OCI-LY7 (cell line): ENCODE measurements around the gene HSPA4. TPM values are rescaled to one million over a fixed set of nuclear protein-coding genes. Genes with fewer than 3 reads are reported as not detected.

Experiments used
- BruUV-seq: library from RNA; stranded (reverse); fragments of 400-500 nt; replicated peaks from 2 replicates; lab custom pipeline; 2021; lab: Mats Ljungman, UMichigan
- CTCF ChIA-PET: fragments of 300-600 bp; sonication (Branson Sonifier 250); formaldehyde crosslinking; loops from one replicate; lab custom pipeline; 2022; ENCODE audit warnings: antibody characterized with exemption; ENCODE audit not compliant: unreplicated experiment; lab: Charles Lee
- POLR2A ChIA-PET: fragments of 300-600 bp; sonication (Branson Sonifier 250); formaldehyde crosslinking; loops from one replicate; lab custom pipeline; 2022; ENCODE audit warnings: antibody characterized with exemption; lab: Charles Lee
- DNase-seq: peaks from one replicate; pipeline ENCODE4 v3.0.0-alpha.2; 2015; ENCODE audit warnings: low spot score
- H2AFZ ChIP-seq: fragments of 200-600 bp; sonication (generic), shearing (Covaris generic); 2 replicates; pipeline ENCODE4 v1.6.1; 2014; ENCODE audit warnings: mild to moderate bottlenecking, antibody characterized with exemption, low read length, moderate library complexity
- H3K27ac ChIP-seq: fragments of 200-600 bp; sonication (generic); 2 replicates; pipeline ENCODE4 v1.5.1; 2014; ENCODE audit warnings: mixed run types, low read depth, mild to moderate bottlenecking, moderate library complexity, low read length, inconsistent platforms; ENCODE audit not compliant: poor library complexity, severe bottlenecking
- H3K36me3 ChIP-seq: fragments of 200-600 bp; sonication (generic); 2 replicates; pipeline ENCODE4 v1.6.1; 2014; ENCODE audit warnings: mild to moderate bottlenecking, antibody characterized with exemption, low read length, moderate library complexity, mixed read lengths; ENCODE audit not compliant: insufficient read depth
- H3K4me1 ChIP-seq: fragments of 200-600 bp; sonication (generic); 2 replicates; pipeline ENCODE4 v1.5.1; 2014; ENCODE audit warnings: mild to moderate bottlenecking, low read length; ENCODE audit not compliant: insufficient read depth, poor library complexity, severe bottlenecking
- H3K4me2 ChIP-seq: fragments of 200-600 bp; sonication (generic); 2 replicates; pipeline ENCODE4 v1.6.1; 2014; ENCODE audit warnings: mild to moderate bottlenecking, low read length
- H3K4me3 ChIP-seq: fragments of 200-600 bp; sonication (generic); 2 replicates; pipeline ENCODE4 v1.5.1; 2014; ENCODE audit warnings: mild to moderate bottlenecking, low read depth, low read length; ENCODE audit not compliant: poor library complexity, severe bottlenecking
- H3K79me2 ChIP-seq: fragments of 200-600 bp; sonication (generic); 2 replicates; pipeline ENCODE4 v1.6.1; 2016; ENCODE audit warnings: low read depth, mild to moderate bottlenecking, low read length, moderate library complexity, mixed read lengths; ENCODE audit not compliant: insufficient read depth
- H3K9me2 ChIP-seq: fragments of 200-600 bp; sonication (generic); 2 replicates; pipeline ENCODE4 v1.6.1; 2016; ENCODE audit warnings: mild to moderate bottlenecking, low read length, mixed read lengths; ENCODE audit not compliant: insufficient read depth
- H3K9me3 ChIP-seq: fragments of 200-600 bp; sonication (generic); 2 replicates; pipeline ENCODE4 v1.6.1; 2014; ENCODE audit warnings: mild to moderate bottlenecking, mixed run types, low read length, mixed read lengths
- H4K20me1 ChIP-seq: fragments of 200-600 bp; sonication (generic); 2 replicates; pipeline ENCODE4 v1.6.1; 2014; ENCODE audit warnings: mild to moderate bottlenecking, antibody characterized with exemption, low read length, moderate library complexity, mixed read lengths; ENCODE audit not compliant: insufficient read depth
- EZH2phosphoT487 ChIP-seq: fragments of 200-600 bp; sonication (generic); IDR thresholded peaks from 2 replicates; pipeline ENCODE4 v1.6.1; 2018; ENCODE audit warnings: low read depth, borderline replicate concordance, mild to moderate bottlenecking, mixed run types, antibody characterized with exemption, low read length, moderate library complexity, mixed read lengths
- intact Hi-C: fragments of 100-400 bp; cut with micrococcal nuclease; formaldehyde crosslinking; loops from one replicate; pipeline ENCODE4 v1.10.0; 2022; ENCODE audit not compliant: unreplicated experiment
- total RNA-seq, 2 experiments: library from RNA; depleted of rRNA in 1 of 2; stranded (reverse); fragments of >200 nt in 1 of 2; shearing (Covaris generic) in 1 of 2; gene quantifications; 2 replicates each; pipeline ENCODE4 v1.2.3, GENCODE V29; 2014 to 2022
- TF ChIP-seq, protein P1 (sequence below): fragments of 200-600 bp; sonication (generic); conservative IDR thresholded peaks from 2 replicates; pipeline ENCODE4 v1.5.1; 2014; ENCODE audit warnings: mild to moderate bottlenecking, antibody characterized with exemption, low read length, moderate library complexity, mixed read lengths

The HSPA4 gene
- total RNA-seq, 2 experiments from 2014 or later = 65.4 to 226 TPM

- no TSS peak for BruUV-seq
- no peaks in the 10 kb centered on the region for H3K9me3 ChIP-seq
- no peaks in the 10 kb centered on the region for H3K9me2 ChIP-seq
- H3K27ac ChIP-seq = no peak overlapping the region
- H3K4me1 ChIP-seq = no peaks in the 10 kb centered on the region
- CTCF ChIA-PET = no interaction called here
- no peak overlapping the region for H3K4me3 ChIP-seq
- intact Hi-C loops = no loop called here
- TF ChIP-seq, protein P1, sequence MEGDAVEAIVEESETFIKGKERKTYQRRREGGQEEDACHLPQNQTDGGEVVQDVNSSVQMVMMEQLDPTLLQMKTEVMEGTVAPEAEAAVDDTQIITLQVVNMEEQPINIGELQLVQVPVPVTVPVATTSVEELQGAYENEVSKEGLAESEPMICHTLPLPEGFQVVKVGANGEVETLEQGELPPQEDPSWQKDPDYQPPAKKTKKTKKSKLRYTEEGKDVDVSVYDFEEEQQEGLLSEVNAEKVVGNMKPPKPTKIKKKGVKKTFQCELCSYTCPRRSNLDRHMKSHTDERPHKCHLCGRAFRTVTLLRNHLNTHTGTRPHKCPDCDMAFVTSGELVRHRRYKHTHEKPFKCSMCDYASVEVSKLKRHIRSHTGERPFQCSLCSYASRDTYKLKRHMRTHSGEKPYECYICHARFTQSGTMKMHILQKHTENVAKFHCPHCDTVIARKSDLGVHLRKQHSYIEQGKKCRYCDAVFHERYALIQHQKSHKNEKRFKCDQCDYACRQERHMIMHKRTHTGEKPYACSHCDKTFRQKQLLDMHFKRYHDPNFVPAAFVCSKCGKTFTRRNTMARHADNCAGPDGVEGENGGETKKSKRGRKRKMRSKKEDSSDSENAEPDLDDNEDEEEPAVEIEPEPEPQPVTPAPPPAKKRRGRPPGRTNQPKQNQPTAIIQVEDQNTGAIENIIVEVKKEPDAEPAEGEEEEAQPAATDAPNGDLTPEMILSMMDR = no peak
- no peak for TF ChIP-seq EZH2phosphoT487
- POLR2A ChIA-PET = interaction anchor here (0.6 kb wide), 1 partner anchor 69 kb away, joined by 4 read pairs; no protein-coding TSS in a partner anchor
- H3K79me2 ChIP-seq = no peaks in the 10 kb centered on the region
- H4K20me1 ChIP-seq = no peaks in the 10 kb centered on the region
- H2AFZ ChIP-seq = no peak overlapping the region
- H3K36me3 ChIP-seq = no peaks in the 10 kb centered on the region
- no peak overlapping the region for H3K4me2 ChIP-seq
- no peak for DNase-seq
These were observed 95.6 kb downstream of the HSPA4 start for GRCh38 chr5:133147411-133147810.

GRCh38 chr5:133147815-133148567 lies 96.2 kb downstream of the HSPA4 start:
- Histone ChIP-seq H3K4me3 (no peak overlapping the region), H4K20me1 (no peaks in the 10 kb centered on the region), H3K79me2 (no peaks in the 10 kb centered on the region), H3K36me3 (no peaks in the 10 kb centered on the region), H2AFZ (no peak overlapping the region), H3K4me2 (no peak overlapping the region), H3K4me1 (no peaks in the 10 kb centered on the region), H3K9me2 (no peaks in the 10 kb centered on the region), H3K27ac (no peak overlapping the region), H3K9me3 (no peaks in the 10 kb centered on the region)
- DNase-seq = no peak
- CTCF ChIA-PET = no interaction called here
- TF ChIP-seq EZH2phosphoT487 = no peak
- TF ChIP-seq, protein P1 = no peak
- POLR2A ChIA-PET = interaction anchor here (0.6 kb wide), 2 partner anchors 69 to 349 kb away, joined by 3 to 4 read pairs; no protein-coding TSS in a partner anchor
- BruUV-seq = no TSS peak
- intact Hi-C loops = no loop called here

- POLR2A ChIA-PET = no interaction called here
- H3K36me3 ChIP-seq = no peaks in the 10 kb centered on the region
- no TSS peak for BruUV-seq
- H3K4me3 ChIP-seq = no peak overlapping the region
- no peaks in the 10 kb centered on the region for H3K9me3 ChIP-seq
- H3K9me2 ChIP-seq = no peaks in the 10 kb centered on the region
- CTCF ChIA-PET = no interaction called here
- H3K4me2 ChIP-seq = no peak overlapping the region
- no peak for DNase-seq
- no peaks in the 10 kb centered on the region for H3K4me1 ChIP-seq
- H3K79me2 ChIP-seq = no peaks in the 10 kb centered on the region
- intact Hi-C loops = no loop called here
- H4K20me1 ChIP-seq = no peaks in the 10 kb centered on the region
- TF ChIP-seq, protein P1 = no peak
- no peak for TF ChIP-seq EZH2phosphoT487
- no peak overlapping the region for H2AFZ ChIP-seq
- no peak overlapping the region for H3K27ac ChIP-seq
These were observed 97.5 kb downstream of the HSPA4 start for GRCh38 chr5:133149345-133149744.
